Measurements from ENCODE around the gene U2AF2. TPM values are rescaled to one million over a fixed set of nuclear protein-coding genes. Genes with fewer than 3 reads are reported as not detected.

The U2AF2 gene
- total RNA-seq, 1 experiment from 2014 or later = 411 TPM

DNA sequence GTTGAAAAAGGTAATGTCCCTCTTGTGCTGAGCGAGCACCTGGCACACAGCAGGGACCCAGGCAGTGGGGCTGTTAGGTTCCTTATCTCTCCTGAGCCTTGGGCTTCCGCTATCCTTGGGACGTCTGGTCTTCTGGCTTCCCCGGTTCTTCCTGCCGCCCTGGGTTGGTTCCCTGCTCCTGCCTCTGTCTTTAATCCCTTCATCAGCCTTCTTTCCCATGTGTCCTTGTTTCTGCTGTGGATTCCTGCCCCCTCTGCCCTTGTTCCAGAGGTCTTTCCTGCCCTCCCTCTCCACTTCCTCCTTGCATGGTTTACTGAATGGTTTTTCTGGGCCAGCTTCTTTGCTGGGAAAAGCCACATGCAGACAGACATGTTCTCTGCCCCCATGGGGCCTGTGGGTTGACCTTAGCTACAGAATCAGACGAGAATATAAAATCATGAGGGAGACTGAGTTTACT, 22.8 kb downstream of the U2AF2 start:
- POLR2A ChIA-PET (ENCODE audit: low non-redundant PET) = no interaction called here
- no peak overlapping the region for H3K4me3 ChIP-seq (ENCODE audit: low read depth, low read length, poor library complexity, severe bottlenecking)

DNA sequence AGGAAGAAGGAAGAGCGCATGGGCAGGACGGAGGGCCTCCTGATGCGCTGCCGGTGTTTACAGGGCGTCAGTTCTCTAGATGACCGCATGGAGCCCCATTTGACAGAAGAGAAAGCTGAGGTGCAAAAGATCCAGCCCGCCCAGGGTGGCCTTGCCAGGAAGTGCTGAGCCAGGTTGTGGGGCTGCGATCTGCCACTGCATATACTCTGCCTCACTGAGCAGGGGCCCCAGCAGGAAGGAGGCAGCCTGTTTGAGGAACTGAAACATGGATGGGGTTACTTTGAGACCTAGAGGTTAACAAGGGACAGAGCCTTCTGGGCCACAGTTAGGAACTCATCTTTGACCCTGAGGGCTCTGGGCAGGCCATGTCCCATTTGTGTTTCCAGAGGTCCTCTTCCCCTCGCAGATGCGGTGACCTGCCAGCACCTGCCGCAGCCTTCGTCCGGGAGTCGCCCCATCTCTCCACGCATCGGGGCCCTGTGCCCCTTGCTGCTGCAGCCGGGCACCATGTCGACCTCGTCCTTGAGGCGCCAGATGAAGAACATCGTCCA, 23.4 kb downstream of the U2AF2 start:
- CTCF ChIA-PET = no interaction called here
- no peak for TF ChIP-seq EZH2 (IDR thresholded peaks at IDR 0.05; ENCODE audit: borderline replicate concordance, low read depth, low read length, poor library complexity, severe bottlenecking)
- TF ChIP-seq, protein P1, sequence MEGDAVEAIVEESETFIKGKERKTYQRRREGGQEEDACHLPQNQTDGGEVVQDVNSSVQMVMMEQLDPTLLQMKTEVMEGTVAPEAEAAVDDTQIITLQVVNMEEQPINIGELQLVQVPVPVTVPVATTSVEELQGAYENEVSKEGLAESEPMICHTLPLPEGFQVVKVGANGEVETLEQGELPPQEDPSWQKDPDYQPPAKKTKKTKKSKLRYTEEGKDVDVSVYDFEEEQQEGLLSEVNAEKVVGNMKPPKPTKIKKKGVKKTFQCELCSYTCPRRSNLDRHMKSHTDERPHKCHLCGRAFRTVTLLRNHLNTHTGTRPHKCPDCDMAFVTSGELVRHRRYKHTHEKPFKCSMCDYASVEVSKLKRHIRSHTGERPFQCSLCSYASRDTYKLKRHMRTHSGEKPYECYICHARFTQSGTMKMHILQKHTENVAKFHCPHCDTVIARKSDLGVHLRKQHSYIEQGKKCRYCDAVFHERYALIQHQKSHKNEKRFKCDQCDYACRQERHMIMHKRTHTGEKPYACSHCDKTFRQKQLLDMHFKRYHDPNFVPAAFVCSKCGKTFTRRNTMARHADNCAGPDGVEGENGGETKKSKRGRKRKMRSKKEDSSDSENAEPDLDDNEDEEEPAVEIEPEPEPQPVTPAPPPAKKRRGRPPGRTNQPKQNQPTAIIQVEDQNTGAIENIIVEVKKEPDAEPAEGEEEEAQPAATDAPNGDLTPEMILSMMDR (conservative IDR thresholded peaks at IDR 0.05; ENCODE audit: low read depth, low read length) = no peak
- Histone ChIP-seq H3K36me3 (ENCODE audit: insufficient read depth, low read length, poor library complexity, severe bottlenecking) (peaks cover 42% of the 10 kb centered on the region), H3K4me1 (ENCODE audit: insufficient read depth, low read length, poor library complexity, severe bottlenecking) (peaks cover 20% of the 10 kb centered on the region), H3K9me3 (ENCODE audit: low read depth, low read length, poor library complexity, severe bottlenecking) (no peaks in the 10 kb centered on the region), H3K4me3 (ENCODE audit: low read depth, low read length, poor library complexity, severe bottlenecking) (no peak overlapping the region), H3K27me3 (replicated peaks; ENCODE audit: insufficient read depth, low read depth, low read length, poor library complexity) (no peaks in the 10 kb centered on the region), H3K27ac (ENCODE audit: low read depth, low read length, poor library complexity, severe bottlenecking) (no peak overlapping the region)
- no peak for DNase-seq (ENCODE audit: low spot score)
- intact Hi-C loops (cut with micrococcal nuclease; ENCODE audit: unreplicated experiment) = loop anchor here (10.0 kb wide), 1 partner anchor 637 kb away; the partner anchor contains the start of gene ZSCAN5A
- POLR2A ChIA-PET (ENCODE audit: low non-redundant PET) = no interaction called here
- BruUV-seq (replicated peaks) = no TSS peak

More for the DNA sequence above, 22.8 kb downstream of the U2AF2 start:
- Histone ChIP-seq H3K27me3 (replicated peaks; ENCODE audit: insufficient read depth, low read depth, low read length, poor library complexity) (no peaks in the 10 kb centered on the region), H3K36me3 (ENCODE audit: insufficient read depth, low read length, poor library complexity, severe bottlenecking) (peaks cover 42% of the 10 kb centered on the region), H3K9me3 (ENCODE audit: low read depth, low read length, poor library complexity, severe bottlenecking) (no peaks in the 10 kb centered on the region), H3K27ac (ENCODE audit: low read depth, low read length, poor library complexity, severe bottlenecking) (no peak overlapping the region), H3K4me1 (ENCODE audit: insufficient read depth, low read length, poor library complexity, severe bottlenecking) (peaks cover 26% of the 10 kb centered on the region)
- intact Hi-C loops (cut with micrococcal nuclease; ENCODE audit: unreplicated experiment) = loop anchor here (10.0 kb wide), 1 partner anchor 637 kb away; the partner anchor contains the start of gene ZSCAN5A
- no TSS peak for BruUV-seq (replicated peaks)
- DNase-seq (ENCODE audit: low spot score) = no peak
- CTCF ChIA-PET = no interaction called here
- TF ChIP-seq EZH2 (IDR thresholded peaks at IDR 0.05; ENCODE audit: borderline replicate concordance, low read depth, low read length, poor library complexity, severe bottlenecking) = no peak
- TF ChIP-seq, protein P1 (conservative IDR thresholded peaks at IDR 0.05; ENCODE audit: low read depth, low read length) = no peak

DNA sequence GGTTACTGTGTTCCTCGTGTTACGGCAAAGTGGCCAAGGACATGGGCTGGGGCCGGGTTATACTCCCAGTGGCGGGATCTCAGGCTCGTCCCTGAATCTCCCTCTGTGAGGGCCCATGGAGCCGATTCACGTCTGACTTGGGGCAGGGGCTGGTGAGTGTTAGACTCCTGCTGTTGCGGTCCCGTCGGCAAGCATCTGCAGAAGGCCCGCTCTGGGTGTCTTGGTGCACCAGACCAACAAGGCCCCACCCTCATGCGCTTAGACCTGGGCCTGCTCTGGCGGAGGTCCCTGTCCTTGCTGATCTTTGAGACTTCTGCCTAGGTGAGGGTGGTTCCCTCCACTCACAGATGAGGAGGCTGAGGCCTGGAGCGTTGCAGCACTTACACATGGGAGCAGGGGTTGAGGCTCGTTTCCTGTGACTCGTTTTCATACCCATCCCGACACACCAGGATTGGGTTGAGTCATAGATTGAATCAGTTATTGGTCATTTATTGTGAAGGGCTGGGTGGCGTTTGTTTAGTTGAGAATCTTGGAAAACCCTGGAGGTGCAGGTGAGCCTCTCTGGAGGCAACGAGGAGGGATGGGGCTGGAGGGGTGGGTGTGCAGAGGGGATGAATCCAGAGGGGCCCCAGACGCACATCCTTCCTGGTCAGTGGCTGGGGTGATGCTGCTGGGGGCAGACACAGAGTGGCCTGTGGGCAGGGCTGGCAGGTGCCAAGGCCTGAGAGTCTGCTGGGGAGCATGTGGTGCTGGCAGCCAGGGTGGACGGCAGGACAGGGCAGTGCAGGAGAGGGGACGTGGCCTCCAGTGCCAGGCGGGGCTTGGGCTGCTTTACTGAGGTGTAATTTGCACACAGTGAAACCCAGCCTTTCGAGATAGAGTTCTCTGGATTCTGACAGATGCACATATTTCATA, 24.8 kb downstream of the U2AF2 start:
- Histone ChIP-seq H3K27me3 (replicated peaks; ENCODE audit: insufficient read depth, low read depth, low read length, poor library complexity) (no peaks in the 10 kb centered on the region), H3K36me3 (ENCODE audit: insufficient read depth, low read length, poor library complexity, severe bottlenecking) (peaks cover 38% of the 10 kb centered on the region), H3K4me3 (ENCODE audit: low read depth, low read length, poor library complexity, severe bottlenecking) (no peak overlapping the region), H3K9me3 (ENCODE audit: low read depth, low read length, poor library complexity, severe bottlenecking) (no peaks in the 10 kb centered on the region), H3K4me1 (ENCODE audit: insufficient read depth, low read length, poor library complexity, severe bottlenecking) (peaks cover 12% of the 10 kb centered on the region), H3K27ac (ENCODE audit: low read depth, low read length, poor library complexity, severe bottlenecking) (no peak overlapping the region)
- intact Hi-C loops (cut with micrococcal nuclease; ENCODE audit: unreplicated experiment) = loop anchor here (10.0 kb wide), 1 partner anchor 635 kb away; the partner anchor contains the start of gene ZSCAN5A
- CTCF ChIA-PET = no interaction called here
- no peak for TF ChIP-seq EZH2 (IDR thresholded peaks at IDR 0.05; ENCODE audit: borderline replicate concordance, low read depth, low read length, poor library complexity, severe bottlenecking)
- TF ChIP-seq, protein P1 (conservative IDR thresholded peaks at IDR 0.05; ENCODE audit: low read depth, low read length) = no peak
- no TSS peak for BruUV-seq (replicated peaks)
- no peak for DNase-seq (ENCODE audit: low spot score)
- POLR2A ChIA-PET (ENCODE audit: low non-redundant PET) = no interaction called here
